Measurements from ENCODE around the gene SRP54.
"Not testable (repeated sequence)": the region's sequence is repeated elsewhere in the genome, so short reads cannot be mapped to it uniquely, and the experiment has no call there.

SRP54 gene

GRCh38 chr14:35016568-35016967 lies 33.8 kb downstream of the SRP54 start:
- DNase-seq (ENCODE audit: low read depth): no peak
- in situ Hi-C loops (cut with HindIII; ENCODE audit: low sequenced_read_pairs): no loop called here
- TF ChIP-seq CTCF (IDR thresholded peaks at IDR 0.05; ENCODE audit: low read depth, low read length, missing control alignments): no peak
- H3K4me3 ChIP-seq (ENCODE audit: low read depth, low read length): no peak overlapping the region

- no peak for DNase-seq (ENCODE audit: low read depth)
- in situ Hi-C loops (cut with HindIII; ENCODE audit: low sequenced_read_pairs): no loop called here
- TF ChIP-seq CTCF (IDR thresholded peaks at IDR 0.05; ENCODE audit: low read depth, low read length, missing control alignments): no peak
- no peak overlapping the region for H3K4me3 ChIP-seq (ENCODE audit: low read depth, low read length)
These were observed 37.9 kb downstream of the SRP54 start for GRCh38 chr14:35020713-35021112.

- in situ Hi-C loops (cut with HindIII; ENCODE audit: low sequenced_read_pairs): no loop called here
- no peak for TF ChIP-seq CTCF (IDR thresholded peaks at IDR 0.05; ENCODE audit: low read depth, low read length, missing control alignments)
- no peak for DNase-seq (ENCODE audit: low read depth)
- H3K4me3 ChIP-seq (ENCODE audit: low read depth, low read length): no peak overlapping the region
These were observed 45.6 kb downstream of the SRP54 start for GRCh38 chr14:35028435-35028834.

GRCh38 chr14:35032562-35032961 lies 49.8 kb downstream of the SRP54 start:
- no peak for TF ChIP-seq CTCF (IDR thresholded peaks at IDR 0.05; ENCODE audit: low read depth, low read length, missing control alignments)
- H3K4me3 ChIP-seq (ENCODE audit: low read depth, low read length): no peak overlapping the region
- no peak for DNase-seq (ENCODE audit: low read depth)
- in situ Hi-C loops (cut with HindIII; ENCODE audit: low sequenced_read_pairs): no loop called here

- H3K4me3 ChIP-seq (ENCODE audit: low read depth, low read length): no peak overlapping the region
- no peak for DNase-seq (ENCODE audit: low read depth)
- in situ Hi-C loops (cut with HindIII; ENCODE audit: low sequenced_read_pairs): no loop called here
- TF ChIP-seq CTCF (IDR thresholded peaks at IDR 0.05; ENCODE audit: low read depth, low read length, missing control alignments): no peak
These were observed 51.6 kb downstream of the SRP54 start for GRCh38 chr14:35034440-35034833.

GRCh38 chr14:35034944-35035554 lies 52.3 kb downstream of the SRP54 start:
- DNase-seq (ENCODE audit: low read depth); in situ Hi-C loops (cut with HindIII; ENCODE audit: low sequenced_read_pairs); H3K4me3 ChIP-seq (ENCODE audit: low read depth, low read length): not testable (repeated sequence)

- in situ Hi-C loops (cut with HindIII; ENCODE audit: low sequenced_read_pairs); DNase-seq (ENCODE audit: low read depth); H3K4me3 ChIP-seq (ENCODE audit: low read depth, low read length): not testable (repeated sequence)
These were observed 55.5 kb downstream of the SRP54 start for GRCh38 chr14:35038312-35038711.

- in situ Hi-C loops (cut with HindIII; ENCODE audit: low sequenced_read_pairs): no loop called here
- TF ChIP-seq CTCF (IDR thresholded peaks at IDR 0.05; ENCODE audit: low read depth, low read length, missing control alignments): no peak
- DNase-seq (ENCODE audit: low read depth): no peak
- H3K4me3 ChIP-seq (ENCODE audit: low read depth, low read length): no peak overlapping the region
These were observed 59.8 kb downstream of the SRP54 start for GRCh38 chr14:35042632-35043031.

Data from astrocyte of the cerebellum (primary cell).